Right lobe of liver (tissue), 6 donors: Measurements from ENCODE around the gene TFG. TPM values are rescaled to one million over a fixed set of nuclear protein-coding genes. Genes with fewer than 3 reads are reported as not detected.
A peak's percentile ranks its signal among the peaks of the same experiment; 100 is the strongest.

Experiments used
- ATAC-seq, 4 donors: fragments of 200-7000 bp; cut with Tn5 transposase; one replicate each; pipeline ENCODE4 v1.9.1; 2020; ENCODE audit warnings: mild to moderate bottlenecking in 4 of 4, moderate library complexity in 4 of 4
- DNase-seq, 3 donors: peaks; one replicate each; pipeline ENCODE4 v3.0.0-alpha.2; 2020
- H3K27ac ChIP-seq, 3 donors: fragments of 200-600 bp; one replicate each; pipeline ENCODE4 v1.8.0; 2022
- H3K27me3 ChIP-seq, 2 donors: fragments of 200-600 bp; one replicate each; pipeline ENCODE4 v1.8.0; 2022
- H3K36me3 ChIP-seq, 4 donors: fragments of 200-600 bp; sonication (generic) in 1 of 4; one replicate each; pipeline versions ENCODE4 v1.5.1 to v1.8.0; 2017 to 2022; ENCODE audit warnings: control low read depth in 1 of 4
- H3K4me1 ChIP-seq, 4 donors: fragments of 200-600 bp; sonication (generic) in 1 of 4; one replicate each; pipeline versions ENCODE4 v1.5.1 to v1.8.0; 2017 to 2022; ENCODE audit warnings: control low read depth in 1 of 4
- H3K4me3 ChIP-seq, 3 donors: fragments of 200-600 bp; one replicate each; pipeline ENCODE4 v1.8.0; 2022
- H3K9me3 ChIP-seq, 4 donors: fragments of 200-600 bp; sonication (generic) in 1 of 4; one replicate each; pipeline versions ENCODE4 v1.5.1 to v1.8.0; 2017 to 2022; ENCODE audit warnings: control low read depth in 1 of 4
- CTCF ChIP-seq, 4 donors: fragments of 200-600 bp in 3 of 4; fragments of 450-650 bp in 1 of 4; IDR thresholded peaks; one replicate each; pipeline versions ENCODE4 v1.5.1 to v1.8.0; 2016 to 2022; ENCODE audit warnings: antibody characterized with exemption in 4 of 4, mild to moderate bottlenecking in 2 of 4
- POLR2A ChIP-seq: fragments of 450-650 bp; IDR thresholded peaks from one replicate; pipeline ENCODE4 v1.6.1; 2017; ENCODE audit warnings: antibody characterized with exemption, mild to moderate bottlenecking
- WGBS: methylation state at CpG from one replicate; pipeline ENCODE4 v1.1.6; 2018; ENCODE audit warnings: low coverage, low lambda C conversion rate; ENCODE audit not compliant: insufficient coverage; ENCODE audit errors: missing lambda C conversion rate; 5-methylcytosine and 5-hydroxymethylcytosine counted together
- intact Hi-C, 2 donors: fragments of 100-400 bp; cut with DNase I; formaldehyde crosslinking; loops; one replicate each; pipeline versions ENCODE4 v1.11.2 to v1.14.1; 2022
- total RNA-seq, 6 experiments: library from RNA; depleted of rRNA in 2 of 6; stranded (reverse); fragments of >200 nt in 2 of 6; fragmentation: NEBNext Ultra II Directional in 3 of 6; extraction: Animal tissue kit (Norgen Biotek cat#: 25700) in 3 of 6; gene quantifications; one replicate each; pipeline versions ENCODE4 v1.1.0 to v1.2.4, GENCODE V29; 2016 to 2023
- donor health status: DM: no; HTN: yes; CAD: no.
- donor health status: DM: no; HTN: no; CAD: no.
- donor health status: DM: no; HTN: no; CAD: no.
- donor health status: DM: no; HTN: yes; CAD: no.
- donor health status: DM: no; HTN: yes; CAD: no.

The TFG gene
- total RNA-seq, 6 experiments from 2014 or later = 54.7 to 91.6 (median 71.5) TPM

DNA sequence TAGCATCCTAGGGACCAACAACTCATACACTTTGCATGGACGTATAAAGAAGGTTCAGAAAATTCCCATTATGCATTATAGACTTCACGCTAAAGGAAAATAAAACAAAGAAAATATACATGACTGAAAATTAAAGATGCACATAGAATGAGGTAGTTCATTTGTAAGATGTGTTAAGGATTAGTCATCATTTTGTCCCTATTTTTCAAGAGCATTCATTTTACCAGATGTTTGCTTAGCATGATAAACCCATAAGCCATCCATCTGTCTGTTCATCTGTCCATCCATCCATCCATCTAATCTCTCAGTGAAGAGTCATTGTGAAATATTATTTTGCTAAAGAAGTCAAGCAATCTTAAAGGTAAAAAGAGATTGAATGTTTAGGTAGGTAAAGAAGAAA lies 80.3 kb downstream of the TFG start:
- Histone ChIP-seq H3K27ac (no peak overlapping the region), H3K27me3 (no peaks in the 10 kb centered on the region), H3K4me3 (no peak overlapping the region), H3K9me3 (no peaks in the 10 kb centered on the region), H3K36me3 (no peaks in the 10 kb centered on the region), H3K4me1 (no peaks in the 10 kb centered on the region)
- ATAC-seq (no peak), DNase-seq (no peak)
- 93% methylated on average over 2 of the region's 2 CpGs for WGBS
- no peak for TF ChIP-seq CTCF (IDR thresholded peaks at IDR 0.05)
- TF ChIP-seq POLR2A = no peak
- intact Hi-C loops = no loop called here

GRCh38 chr3:100796556-100796955 lies 87.3 kb downstream of the TFG start:
- no peaks in the 10 kb centered on the region for H3K27me3 ChIP-seq
- WGBS = 0% methylated on average over 2 of the region's 2 CpGs
- H3K36me3 ChIP-seq = no peaks in the 10 kb centered on the region
- H3K4me1 ChIP-seq = peaks cover 0 to 4% (median 0%) of the 10 kb centered on the region in 4 donors
- DNase-seq = no peak
- H3K9me3 ChIP-seq = no peaks in the 10 kb centered on the region
- ATAC-seq = peak; percentile 82 to 87 (median 86)
- intact Hi-C loops = no loop called here
- no peak overlapping the region for H3K27ac ChIP-seq
- H3K4me3 ChIP-seq = no peak overlapping the region
- TF ChIP-seq POLR2A (no peak), CTCF (IDR thresholded peaks at IDR 0.05) (peak; percentile 34 to 55 (median 52))

- 73% methylated on average over 1 of the region's 1 CpG for WGBS
- TF ChIP-seq CTCF (IDR thresholded peaks at IDR 0.05) (no peak), POLR2A (no peak)
- no peaks in the 10 kb centered on the region for H3K36me3 ChIP-seq
- no peak overlapping the region for H3K27ac ChIP-seq
- H3K4me3 ChIP-seq = no peak overlapping the region
- H3K27me3 ChIP-seq = no peaks in the 10 kb centered on the region
- H3K4me1 ChIP-seq = peaks cover 0 to 4% (median 0%) of the 10 kb centered on the region in 4 donors
- ATAC-seq (no peak), DNase-seq (no peak)
- intact Hi-C loops = no loop called here
- H3K9me3 ChIP-seq = no peaks in the 10 kb centered on the region
Measured at GRCh38 chr3:100798012-100798411, 88.7 kb downstream of the TFG start.

Other genes starting within 250 kb of the TFG start
- gene TMEM45A, start 216.9 kb upstream of the TFG start, total RNA-seq = 100 to 1,000 TPM in 1 of 6 experiments, 10 to 100 TPM in 5; 47.9 to 189 (median 54.2) TPM
- gene ADGRG7, start 99.9 kb upstream of the TFG start, total RNA-seq = 10 to 100 TPM in 4 of 6 experiments, 1 to 10 TPM in 2; 1.9 to 27.2 (median 21.8) TPM